Stimulated activated CD4-positive, alpha-beta T cell treated with anti-CD3 and anti-CD28 coated beads, Interleukin-1b, Interleukin-23, amount 100 ng/mL, for 48 hours (primary cell): ENCODE data around the gene TRIM25.
A peak's percentile ranks its signal among the peaks of the same experiment; 100 is the strongest.
"Not testable (repeated sequence)": the region's sequence is repeated elsewhere in the genome, so short reads cannot be mapped to it uniquely, and the experiment has no call there.

Experiments used
- DNase-seq: peaks from one replicate; pipeline ENCODE4 v3.0.0-alpha.2; 2020

TRIM25 gene, protein sequence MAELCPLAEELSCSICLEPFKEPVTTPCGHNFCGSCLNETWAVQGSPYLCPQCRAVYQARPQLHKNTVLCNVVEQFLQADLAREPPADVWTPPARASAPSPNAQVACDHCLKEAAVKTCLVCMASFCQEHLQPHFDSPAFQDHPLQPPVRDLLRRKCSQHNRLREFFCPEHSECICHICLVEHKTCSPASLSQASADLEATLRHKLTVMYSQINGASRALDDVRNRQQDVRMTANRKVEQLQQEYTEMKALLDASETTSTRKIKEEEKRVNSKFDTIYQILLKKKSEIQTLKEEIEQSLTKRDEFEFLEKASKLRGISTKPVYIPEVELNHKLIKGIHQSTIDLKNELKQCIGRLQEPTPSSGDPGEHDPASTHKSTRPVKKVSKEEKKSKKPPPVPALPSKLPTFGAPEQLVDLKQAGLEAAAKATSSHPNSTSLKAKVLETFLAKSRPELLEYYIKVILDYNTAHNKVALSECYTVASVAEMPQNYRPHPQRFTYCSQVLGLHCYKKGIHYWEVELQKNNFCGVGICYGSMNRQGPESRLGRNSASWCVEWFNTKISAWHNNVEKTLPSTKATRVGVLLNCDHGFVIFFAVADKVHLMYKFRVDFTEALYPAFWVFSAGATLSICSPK

DNA sequence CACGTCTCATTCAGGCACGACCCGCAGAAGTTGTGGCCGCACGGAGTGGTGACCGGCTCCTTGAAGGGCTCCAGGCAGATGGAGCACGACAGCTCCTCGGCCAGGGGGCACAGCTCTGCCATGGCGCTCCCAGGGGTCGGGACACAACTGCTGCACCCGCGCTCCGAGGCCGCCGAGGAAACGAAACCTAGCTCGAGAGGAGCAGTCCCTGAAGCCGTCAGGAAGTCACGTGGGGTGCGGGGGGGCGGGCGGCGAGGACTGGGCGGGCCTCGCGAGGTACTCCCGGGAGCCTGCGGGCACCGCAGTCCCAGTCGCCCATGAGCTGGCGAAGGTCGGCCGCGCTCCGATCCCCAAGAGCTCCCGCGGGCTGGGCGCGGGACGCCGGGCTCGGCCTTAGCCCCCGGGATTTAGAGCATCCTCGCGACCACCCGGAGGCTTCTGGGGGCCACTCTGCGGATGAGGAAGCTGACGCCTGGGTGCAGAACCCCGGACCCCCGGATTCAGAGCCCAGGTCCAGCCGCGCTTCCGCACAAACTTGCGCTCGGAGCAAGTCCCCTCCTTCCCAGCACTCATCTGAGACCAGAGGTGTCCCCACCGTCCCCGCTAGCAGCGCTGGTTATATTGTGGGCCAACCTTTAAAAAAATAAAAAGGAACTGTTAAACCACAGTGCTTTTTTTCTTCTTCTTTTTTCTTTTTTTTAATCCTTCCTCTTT is at the start of gene TRIM25:
Gene TRIM25, minus strand, starts transcription at position 183 of the 714 bp plus-strand sequence. Its CDS starts 61 bp downstream, at position 122.
- peak; percentile 89 for DNase-seq

DNA sequence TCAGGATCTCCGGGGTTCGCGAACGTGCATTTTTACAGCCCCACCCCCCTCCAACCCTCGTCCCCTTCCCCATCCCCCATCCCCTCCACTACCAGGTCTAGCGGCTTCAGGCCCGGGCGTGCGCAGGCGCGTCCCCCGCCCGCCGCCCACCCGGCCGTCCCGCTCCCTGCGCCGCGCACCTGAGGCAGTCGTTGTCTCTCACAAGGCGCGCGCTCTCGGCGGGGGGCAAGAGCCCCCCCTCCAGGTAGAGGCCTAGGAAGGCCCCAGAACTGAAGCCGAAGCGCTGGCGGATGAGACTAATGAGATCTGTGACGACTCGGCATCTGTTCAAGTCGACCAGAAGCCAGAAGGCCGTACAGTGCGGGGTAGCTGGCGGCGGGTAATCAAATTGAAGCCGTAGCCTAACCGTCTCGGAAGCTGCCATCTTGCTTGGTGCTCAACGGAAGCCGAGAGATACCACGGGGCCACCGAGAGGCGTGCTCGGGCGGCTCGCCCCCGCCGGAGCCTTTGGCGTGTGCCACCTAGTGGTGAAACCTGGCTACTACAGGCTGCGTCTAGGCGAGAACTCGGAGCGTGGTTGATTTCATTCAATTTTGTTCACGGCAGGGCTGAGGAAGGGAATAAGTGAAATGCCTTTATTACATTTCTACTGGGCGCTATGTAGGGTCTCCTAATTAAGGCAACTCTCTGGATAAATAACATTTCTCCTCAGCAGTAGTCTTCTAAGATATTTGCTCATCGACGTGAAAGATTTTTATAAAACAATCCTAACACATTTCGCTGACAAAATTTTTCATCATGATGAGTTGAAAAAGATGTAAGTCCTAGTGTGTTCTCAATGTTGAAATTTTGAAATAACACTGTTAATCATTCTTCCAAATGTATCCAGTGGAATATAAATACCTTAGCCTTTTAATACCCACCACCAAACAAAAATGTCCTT is 47.0 kb upstream of the TRIM25 start, which contains the start of gene COIL:
Gene COIL, minus strand, starts transcription at position 455 of the 943 bp plus-strand sequence. Its CDS starts 31 bp downstream, at position 424.
- peak; percentile 93 for DNase-seq

DNA sequence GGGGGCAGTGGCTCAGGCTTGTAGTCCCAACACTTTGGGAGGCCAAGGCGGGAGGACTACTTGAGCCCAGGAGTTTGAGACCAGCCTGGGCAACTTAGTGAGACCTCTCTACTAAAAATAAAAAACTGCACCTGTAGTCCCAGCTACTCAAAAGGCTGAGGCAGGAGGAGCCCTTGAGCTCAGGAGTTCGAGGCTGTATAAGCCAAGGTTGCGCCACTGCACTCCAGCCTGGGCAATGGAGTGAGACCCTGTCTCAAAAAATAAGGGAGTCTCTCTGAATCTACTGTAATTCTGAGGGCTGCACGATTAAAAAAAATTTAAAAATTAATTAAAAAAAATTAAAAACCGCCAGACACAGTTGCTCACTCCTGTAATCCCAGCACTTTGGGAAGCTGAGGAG is 43.1 kb upstream of the TRIM25 start:
- DNase-seq: no peak

DNA sequence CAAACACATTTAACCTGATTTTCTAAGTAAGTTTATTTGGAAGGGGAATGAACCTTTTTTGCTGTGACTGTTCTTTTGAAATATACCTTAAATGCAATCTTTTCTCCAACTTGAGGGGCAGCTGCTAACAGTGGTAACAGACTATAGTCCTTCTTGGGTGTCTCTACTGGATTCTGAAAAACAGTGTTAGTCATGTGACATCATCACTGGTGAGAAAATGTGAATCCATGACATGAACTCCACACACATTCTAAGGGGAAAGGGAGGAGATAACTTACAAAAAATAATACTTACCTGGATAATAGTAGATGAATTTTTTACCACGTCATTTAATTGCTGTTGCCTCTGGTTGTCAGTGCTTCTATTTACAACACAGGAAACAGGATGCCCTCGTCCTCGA is 35.7 kb upstream of the TRIM25 start:
- DNase-seq: no peak

DNA sequence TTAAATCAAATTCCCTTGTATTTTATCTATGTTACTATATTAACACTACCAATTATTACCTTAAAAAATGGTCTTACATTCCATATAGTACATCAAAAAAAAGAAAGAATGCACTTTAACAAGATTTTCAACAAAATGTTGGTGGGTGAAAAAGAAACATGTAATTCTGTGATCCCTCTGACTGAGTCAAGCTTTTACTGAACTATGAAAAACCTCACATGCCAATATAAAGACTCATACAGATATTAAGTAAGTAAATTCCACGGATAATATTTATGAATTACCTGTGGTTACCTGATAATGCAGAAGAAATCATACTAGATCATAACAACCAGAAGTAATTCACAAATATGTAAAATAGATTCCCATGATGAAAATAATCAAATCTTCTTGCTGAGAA is 34.6 kb upstream of the TRIM25 start:
- DNase-seq: no peak

DNA sequence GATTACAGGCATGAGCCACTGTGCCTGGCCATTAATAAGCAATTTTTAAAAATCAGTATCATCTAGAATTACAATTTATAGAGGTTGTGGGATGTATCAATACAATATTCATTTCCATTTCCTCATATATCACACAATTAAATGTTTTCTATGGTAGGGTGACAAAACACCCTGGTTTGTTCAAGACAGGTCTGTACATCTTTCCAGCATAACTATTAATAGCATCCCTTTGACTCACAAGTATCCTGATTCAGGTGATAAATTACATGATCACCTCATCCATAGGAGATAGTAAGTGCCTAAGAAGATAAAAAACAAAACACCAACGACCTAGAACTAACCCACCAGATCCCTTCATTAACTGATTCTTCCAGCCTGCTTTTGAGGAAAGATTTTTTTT is 33.9 kb upstream of the TRIM25 start:
- DNase-seq: no peak

DNA sequence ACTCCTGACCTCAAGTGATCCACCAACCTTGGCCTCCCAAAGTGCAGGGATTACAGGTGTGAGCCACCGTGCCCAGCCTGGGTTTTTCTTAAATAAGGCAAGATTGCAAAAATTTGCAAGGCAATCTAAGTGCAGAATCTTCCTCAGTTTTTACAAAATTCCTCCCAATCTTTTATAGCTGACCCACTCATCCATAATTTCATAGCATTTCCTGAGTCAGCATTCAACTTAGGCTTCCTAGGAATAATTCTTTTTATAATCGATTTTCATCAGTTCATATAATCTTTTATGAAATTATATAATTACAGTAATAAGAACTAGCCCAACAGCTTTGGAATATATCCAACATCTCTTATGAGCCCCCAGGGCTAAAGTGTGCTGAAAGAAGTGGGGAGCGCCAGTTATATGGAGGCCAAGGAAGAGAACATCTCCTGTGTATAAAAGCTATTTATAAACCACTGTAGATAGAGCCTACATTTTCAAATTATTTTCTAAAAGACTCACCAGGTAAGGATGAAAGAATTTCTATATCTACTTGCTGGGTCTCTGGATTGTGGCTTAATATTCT is 32.2 kb upstream of the TRIM25 start:
- DNase-seq: no peak

DNA sequence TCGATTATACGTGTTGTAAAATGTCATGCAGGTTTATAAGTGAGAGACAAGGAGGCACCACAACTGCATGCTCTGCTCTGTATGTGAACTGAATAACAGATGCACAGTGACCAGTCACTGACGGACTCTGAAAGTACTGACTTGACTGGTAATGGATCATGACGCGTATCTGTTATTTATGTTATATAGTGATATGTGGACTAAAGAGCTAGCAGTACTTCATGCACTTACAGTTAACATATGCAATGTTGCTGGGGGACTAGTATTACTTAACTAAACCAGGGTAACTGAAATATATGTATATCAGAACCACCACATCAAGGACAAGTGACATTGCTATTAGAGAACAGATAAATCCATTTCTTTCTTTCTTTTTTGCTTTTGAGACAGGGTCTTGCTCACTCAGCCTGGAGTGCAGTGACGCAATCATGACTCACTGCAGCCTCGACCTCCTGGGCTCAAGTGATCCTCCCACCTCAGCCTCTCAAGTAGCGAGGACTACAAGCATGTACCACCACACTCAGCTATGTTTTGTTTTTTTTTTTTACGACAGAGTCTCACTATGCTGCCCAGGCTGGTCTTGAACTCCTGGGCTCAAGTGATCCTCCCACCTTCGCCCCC is 29.8 kb upstream of the TRIM25 start:
- DNase-seq: no peak

DNA sequence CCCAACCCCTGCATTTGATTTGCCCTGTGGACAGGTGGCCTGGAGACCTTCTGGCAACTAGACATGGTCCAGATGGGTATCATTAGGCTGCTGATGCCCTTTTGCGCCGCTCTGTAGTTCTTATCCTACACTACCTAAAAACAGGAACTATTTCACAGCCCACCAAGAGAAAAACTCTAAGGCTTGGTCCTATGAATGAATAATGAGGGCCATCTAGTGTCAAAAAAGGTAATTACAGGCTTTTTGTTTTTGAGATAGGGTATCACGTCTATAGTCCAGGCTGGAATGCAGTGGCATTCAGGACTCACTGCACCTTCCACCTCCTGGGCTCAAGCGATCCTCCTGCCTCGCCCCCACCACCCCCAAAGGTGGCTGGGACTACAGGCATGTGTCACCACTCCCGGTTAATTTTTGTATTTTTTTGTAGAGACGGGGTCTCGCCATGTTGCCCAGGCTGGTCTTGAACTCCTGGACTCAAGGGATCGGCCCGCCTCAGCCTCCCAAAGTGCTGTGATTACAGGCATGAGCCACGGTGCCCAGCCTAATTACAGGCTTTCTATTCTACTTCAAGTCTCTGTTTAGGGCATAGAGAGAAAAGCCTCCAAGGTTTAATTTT is 26.1 kb upstream of the TRIM25 start:
- no peak for DNase-seq

DNA sequence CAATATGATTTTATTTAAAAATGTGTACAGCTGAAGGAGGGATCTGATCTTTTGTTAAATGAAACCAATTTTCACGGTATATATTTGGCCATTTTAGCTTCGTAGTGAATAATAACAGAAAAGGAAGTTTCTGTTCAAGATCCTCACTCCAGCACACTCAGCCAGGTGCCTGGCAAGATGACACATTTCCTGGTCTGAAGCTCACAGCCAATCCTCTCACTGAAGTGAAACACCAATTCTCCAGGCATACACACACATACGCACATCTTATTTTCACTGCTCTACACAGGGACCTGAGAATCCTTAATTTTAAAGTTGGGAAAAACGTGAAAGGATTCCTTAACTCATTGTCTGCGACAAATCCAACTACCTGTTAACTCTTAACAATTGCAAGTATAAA is 24.4 kb upstream of the TRIM25 start:
- DNase-seq: not testable (repeated sequence)

DNA sequence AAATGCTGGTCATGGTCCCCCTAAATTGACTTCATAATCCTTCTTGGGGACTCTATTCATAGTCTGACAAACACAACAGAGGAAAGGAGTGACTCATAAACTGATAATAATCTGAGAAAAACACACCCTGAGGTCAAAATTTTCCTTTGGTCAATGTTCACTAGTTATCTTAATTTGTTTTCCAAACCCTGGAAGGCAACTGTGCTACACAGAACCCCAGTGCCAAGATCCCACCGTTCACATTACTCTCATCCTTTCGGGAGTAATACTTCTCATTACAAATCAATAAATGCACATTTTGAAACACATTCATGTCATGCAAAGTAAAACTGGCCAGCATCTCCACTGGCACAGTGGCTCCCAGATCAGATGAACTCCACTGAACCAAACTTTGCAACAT is 23.8 kb upstream of the TRIM25 start:
- DNase-seq: no peak

DNA sequence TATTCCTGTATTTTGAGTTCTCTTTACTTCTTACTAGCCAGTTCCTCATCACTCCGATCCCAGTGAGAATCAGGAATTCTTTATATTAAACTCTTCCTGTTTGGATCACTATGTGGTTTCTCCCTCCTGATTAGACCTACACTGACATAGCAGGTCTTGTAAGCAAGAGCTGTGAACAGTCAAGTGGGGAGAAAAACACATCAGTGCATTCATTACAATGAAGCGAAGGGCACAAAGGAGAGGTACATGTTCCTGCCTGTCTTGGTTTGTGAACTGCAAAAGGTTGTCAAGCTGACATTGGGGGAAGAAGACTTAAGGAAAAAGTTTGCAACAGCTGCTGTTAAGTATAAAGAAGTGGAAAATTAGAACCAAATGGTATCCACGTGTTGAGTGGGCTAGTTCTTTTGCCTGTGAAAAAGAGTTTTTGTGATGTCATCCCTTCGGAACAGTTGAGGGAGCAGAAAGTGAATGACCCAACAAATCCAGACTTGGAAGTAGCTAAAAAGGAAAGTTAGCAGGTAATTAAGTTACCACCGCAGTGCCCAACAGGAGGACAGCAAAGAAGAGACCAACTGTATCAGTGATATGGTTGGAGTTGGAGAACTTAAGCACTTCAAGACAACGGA is 23.0 kb upstream of the TRIM25 start:
- DNase-seq: no peak

DNA sequence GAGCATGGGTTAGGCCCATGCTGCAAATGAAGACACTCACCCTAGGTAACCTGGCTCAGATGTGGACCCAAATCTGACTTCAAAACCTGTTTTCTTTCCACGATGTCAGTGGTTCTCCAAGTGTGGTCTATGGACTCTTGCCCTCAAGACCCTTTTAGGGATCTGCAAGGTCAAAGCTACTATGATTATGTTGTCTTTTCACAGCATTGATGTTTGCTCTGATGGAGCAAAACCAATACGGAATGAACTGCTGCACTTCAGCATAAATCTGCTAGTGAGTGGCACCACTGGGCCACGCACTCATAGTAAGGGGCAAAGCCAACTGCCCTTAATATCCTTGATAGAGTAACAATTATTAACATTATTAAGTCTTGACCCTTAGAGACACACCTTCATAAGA is 21.6 kb upstream of the TRIM25 start:
- no peak for DNase-seq

DNA sequence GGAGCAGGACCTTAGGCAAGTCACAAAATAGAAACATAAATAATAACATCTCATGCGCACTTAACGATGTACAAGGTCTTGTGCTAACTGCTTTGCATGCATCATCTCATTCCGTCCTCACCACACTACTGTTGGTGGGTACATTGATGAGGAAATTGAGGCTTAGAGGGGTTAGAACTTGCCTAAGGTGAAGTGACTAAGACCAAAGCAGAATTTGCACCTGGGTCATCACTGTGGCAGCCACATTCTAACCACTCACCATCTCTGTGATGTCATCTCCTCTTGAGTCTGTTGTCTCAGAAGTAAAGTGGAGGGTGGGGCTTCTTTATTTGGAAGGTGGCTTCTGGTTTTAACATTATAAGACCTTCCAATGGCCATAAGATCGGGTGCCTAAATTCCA is 20.4 kb upstream of the TRIM25 start:
- peak; percentile 19 for DNase-seq

DNA sequence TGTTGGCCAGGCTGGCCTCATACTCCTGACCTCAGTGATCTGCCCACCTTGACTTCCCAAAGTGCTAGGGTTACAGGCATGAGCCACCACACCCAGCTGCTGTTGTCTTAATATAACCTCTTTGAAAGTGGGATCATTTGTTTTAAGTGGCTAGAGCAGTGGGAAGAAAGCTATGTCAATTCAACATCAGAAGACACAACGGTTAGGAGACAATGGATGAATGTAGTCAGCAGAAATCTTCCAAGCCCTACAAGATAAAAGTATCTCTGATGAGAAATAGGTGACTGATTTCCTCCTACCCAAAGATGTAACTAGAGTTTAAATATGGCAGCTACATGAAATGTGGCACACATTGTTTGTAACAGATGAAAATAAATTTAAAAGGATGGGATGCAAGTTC is 20.0 kb upstream of the TRIM25 start:
- DNase-seq: no peak

DNA sequence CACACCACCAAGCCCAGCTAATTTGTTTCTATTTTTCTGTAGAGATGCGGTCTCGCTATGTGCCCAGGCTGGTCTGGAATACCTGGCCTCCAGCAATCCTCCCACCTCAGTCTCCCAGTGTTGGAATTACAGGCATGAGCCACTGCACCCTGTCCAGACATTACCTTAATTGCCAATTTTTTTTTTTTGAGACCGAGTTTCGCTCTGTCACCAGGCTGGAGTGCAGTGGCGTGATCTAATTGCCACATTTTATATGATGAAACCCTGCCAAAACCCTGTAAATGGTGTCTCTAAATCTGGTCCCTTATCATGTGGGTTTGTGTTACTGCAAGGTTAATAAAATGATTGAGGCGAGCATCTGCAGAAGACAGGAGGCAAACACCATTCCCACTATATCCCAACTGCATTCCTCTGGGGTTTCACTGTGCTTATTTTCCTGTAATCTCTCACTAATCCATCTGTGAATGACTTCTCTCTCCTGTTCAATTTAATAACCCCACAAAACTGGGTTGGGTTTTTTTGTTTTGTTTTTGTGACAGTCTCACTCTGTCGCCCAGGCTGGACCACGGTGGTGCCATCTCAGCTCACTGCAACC is 19.4 kb upstream of the TRIM25 start:
- DNase-seq: no peak

DNA sequence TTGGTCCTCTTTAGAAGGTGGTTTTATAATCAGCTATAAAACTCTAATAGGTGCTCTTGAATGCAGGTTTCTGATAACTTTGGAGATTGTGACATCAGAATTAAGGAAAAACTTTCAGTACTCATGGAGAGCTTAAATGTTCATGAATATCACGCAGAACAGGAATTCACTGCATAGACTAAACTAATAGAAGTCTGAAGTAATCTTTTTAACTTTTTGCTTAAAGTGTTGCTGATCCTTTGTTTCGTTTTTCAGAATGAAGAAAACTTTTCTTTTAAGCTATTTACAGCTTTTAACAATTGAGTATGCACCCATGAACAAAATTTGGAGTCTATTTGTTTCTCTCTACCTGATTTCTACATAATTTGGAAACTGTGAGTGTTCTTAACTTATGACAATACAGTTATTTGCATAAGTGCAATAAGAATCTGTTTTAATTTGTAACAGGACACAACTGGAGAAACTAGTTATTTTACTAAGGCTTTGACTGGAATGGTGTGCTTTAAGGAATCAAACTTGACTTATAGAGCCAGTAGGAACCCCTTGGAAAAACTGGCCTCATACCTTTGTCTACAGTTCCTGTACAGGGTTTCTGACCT is 17.0 kb upstream of the TRIM25 start:
- no peak for DNase-seq

DNA sequence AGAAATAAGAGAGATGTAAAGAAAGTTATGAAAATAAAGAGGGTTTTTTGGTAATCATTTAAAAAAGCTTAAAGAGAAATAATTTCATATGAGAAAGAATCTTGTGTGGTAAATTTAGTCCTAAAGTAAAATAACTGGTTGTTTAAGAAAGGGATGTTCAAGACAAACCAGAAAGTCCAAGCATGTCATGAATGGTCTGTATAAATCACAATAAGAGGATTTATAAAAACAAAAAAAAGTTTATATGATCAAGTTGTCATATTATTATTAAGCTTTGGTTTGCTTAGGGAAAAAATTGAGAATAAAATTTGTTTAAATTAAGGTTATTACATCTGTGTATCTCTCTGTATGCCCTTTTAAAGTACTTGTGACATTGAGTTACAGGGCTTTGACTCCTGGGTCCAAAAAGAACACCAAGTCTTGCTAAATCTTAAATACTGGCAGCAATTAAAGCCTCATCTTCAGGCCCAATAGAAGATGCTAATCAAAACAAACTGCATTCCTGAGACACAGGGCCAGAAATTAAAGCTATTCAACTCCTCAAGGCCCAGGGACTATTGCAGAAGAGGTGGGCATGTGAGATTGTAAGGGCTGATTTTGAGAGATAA is 15.6 kb upstream of the TRIM25 start:
- no peak for DNase-seq

DNA sequence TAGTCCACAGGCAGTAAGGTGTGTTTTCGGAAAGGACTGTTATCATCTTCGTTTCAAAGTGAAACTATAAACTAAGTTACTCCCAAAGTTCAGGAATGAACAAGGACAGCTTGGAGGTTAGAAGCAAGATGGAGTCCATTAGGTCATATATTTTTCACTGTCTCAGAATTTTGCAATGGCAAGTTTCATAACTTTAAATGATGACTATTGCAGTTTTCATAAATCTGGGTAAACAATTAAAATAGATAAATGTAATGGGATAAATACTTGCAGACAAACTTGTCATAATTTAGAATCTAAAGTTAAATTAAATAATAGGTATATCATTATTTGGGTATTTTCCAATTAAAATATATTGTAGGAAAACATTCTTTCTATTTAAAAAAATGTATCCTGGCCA is 14.7 kb upstream of the TRIM25 start:
- DNase-seq: no peak

DNA sequence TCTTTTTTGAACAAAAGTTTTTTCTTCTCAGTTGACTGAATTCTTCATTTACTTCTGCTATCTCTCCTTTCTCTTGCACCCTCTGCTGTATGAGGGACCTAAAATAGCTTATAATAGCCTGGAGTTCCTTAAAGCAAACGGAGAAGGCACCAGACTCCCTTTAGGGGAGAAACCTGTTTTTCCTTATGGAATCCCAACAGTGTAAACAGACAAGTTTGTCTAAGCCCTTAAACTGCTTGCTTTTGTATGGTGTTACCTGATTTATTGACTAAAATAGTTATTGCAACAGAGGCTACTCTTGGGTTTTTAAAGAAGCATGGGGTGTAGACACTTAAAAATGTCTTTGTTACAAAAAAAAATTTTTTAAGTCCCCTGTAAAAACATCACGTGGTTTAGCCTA is 12.9 kb upstream of the TRIM25 start:
- DNase-seq: no peak
